Measurements from ENCODE around the gene LRRK1.

Gene LRRK1

GRCh38 chr15:101059381-101060341, 140.5 kb downstream of the LRRK1 start:
- no peak for TF ChIP-seq TAF1 (IDR thresholded peaks at IDR 0.05; ENCODE audit: low read depth)
- TF ChIP-seq, protein P1, sequence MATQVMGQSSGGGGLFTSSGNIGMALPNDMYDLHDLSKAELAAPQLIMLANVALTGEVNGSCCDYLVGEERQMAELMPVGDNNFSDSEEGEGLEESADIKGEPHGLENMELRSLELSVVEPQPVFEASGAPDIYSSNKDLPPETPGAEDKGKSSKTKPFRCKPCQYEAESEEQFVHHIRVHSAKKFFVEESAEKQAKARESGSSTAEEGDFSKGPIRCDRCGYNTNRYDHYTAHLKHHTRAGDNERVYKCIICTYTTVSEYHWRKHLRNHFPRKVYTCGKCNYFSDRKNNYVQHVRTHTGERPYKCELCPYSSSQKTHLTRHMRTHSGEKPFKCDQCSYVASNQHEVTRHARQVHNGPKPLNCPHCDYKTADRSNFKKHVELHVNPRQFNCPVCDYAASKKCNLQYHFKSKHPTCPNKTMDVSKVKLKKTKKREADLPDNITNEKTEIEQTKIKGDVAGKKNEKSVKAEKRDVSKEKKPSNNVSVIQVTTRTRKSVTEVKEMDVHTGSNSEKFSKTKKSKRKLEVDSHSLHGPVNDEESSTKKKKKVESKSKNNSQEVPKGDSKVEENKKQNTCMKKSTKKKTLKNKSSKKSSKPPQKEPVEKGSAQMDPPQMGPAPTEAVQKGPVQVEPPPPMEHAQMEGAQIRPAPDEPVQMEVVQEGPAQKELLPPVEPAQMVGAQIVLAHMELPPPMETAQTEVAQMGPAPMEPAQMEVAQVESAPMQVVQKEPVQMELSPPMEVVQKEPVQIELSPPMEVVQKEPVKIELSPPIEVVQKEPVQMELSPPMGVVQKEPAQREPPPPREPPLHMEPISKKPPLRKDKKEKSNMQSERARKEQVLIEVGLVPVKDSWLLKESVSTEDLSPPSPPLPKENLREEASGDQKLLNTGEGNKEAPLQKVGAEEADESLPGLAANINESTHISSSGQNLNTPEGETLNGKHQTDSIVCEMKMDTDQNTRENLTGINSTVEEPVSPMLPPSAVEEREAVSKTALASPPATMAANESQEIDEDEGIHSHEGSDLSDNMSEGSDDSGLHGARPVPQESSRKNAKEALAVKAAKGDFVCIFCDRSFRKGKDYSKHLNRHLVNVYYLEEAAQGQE (IDR thresholded peaks at IDR 0.05; ENCODE audit: low read depth), result 0 out of 2 replicates have a peak, but pooled peaks have one; percentile 1

GRCh38 chr15:101060576-101061551, 141.7 kb downstream of the LRRK1 start:
- TF ChIP-seq CREB1 (IDR thresholded peaks at IDR 0.05; ENCODE audit: low read depth) (no peak), FOXM1 (IDR thresholded peaks at IDR 0.05; ENCODE audit: borderline replicate concordance, low read depth) (no peak), CEBPB (IDR thresholded peaks at IDR 0.05) (no peak), TCF12 (IDR thresholded peaks at IDR 0.05; ENCODE audit: low read depth) (no peak), YY1 (IDR thresholded peaks at IDR 0.05; ENCODE audit: low read depth) (no peak), RAD21 (IDR thresholded peaks at IDR 0.05; ENCODE audit: low read depth) (no peak), EP300 (IDR thresholded peaks at IDR 0.05; ENCODE audit: borderline replicate concordance) (no peak), NFIC (IDR thresholded peaks at IDR 0.05) (no peak), ZBTB7A (IDR thresholded peaks at IDR 0.05; ENCODE audit: low read depth) (no peak), TAF1 (IDR thresholded peaks at IDR 0.05; ENCODE audit: low read depth) (no peak), EGR1 (IDR thresholded peaks at IDR 0.05) (no peak), TEAD4 (IDR thresholded peaks at IDR 0.05) (no peak)
- TF ChIP-seq, protein P2, sequence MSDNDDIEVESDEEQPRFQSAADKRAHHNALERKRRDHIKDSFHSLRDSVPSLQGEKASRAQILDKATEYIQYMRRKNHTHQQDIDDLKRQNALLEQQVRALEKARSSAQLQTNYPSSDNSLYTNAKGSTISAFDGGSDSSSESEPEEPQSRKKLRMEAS (IDR thresholded peaks at IDR 0.05), result no peak
- TF ChIP-seq, protein P1 (IDR thresholded peaks at IDR 0.05; ENCODE audit: low read depth), result no peak
- TF ChIP-seq, protein P3, sequence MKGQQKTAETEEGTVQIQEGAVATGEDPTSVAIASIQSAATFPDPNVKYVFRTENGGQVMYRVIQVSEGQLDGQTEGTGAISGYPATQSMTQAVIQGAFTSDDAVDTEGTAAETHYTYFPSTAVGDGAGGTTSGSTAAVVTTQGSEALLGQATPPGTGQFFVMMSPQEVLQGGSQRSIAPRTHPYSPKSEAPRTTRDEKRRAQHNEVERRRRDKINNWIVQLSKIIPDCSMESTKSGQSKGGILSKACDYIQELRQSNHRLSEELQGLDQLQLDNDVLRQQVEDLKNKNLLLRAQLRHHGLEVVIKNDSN (IDR thresholded peaks at IDR 0.05), result no peak

DNA sequence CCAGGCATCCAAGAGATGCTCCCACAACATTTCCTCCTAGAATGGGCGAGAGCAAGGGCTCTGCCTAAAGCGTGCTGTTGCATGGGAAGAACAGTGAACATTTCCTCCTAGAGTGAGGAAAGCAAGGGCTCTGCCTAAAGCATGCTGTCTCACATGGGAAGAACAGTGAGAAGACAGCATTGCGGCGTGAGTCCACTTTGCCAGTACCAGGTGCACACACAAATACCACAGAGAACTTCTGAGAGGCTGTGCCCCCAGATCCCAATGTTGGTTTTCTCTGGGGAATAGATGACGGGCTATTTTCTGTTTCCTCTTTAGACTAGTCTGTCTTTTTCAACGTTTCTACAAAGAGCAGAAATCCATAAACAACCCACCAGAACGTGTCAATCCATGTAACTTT, 142.9 kb downstream of the LRRK1 start:
- TF ChIP-seq FOXM1 (IDR thresholded peaks at IDR 0.05; ENCODE audit: borderline replicate concordance, low read depth) (no peak), TCF12 (IDR thresholded peaks at IDR 0.05; ENCODE audit: low read depth) (no peak), EP300 (IDR thresholded peaks at IDR 0.05; ENCODE audit: borderline replicate concordance) (no peak), CEBPB (IDR thresholded peaks at IDR 0.05) (no peak), NFIC (IDR thresholded peaks at IDR 0.05) (no peak), YY1 (IDR thresholded peaks at IDR 0.05; ENCODE audit: low read depth) (no peak), TAF1 (IDR thresholded peaks at IDR 0.05; ENCODE audit: low read depth) (no peak), CREB1 (IDR thresholded peaks at IDR 0.05; ENCODE audit: low read depth) (no peak), RAD21 (IDR thresholded peaks at IDR 0.05; ENCODE audit: low read depth) (no peak), TEAD4 (IDR thresholded peaks at IDR 0.05) (no peak), EGR1 (IDR thresholded peaks at IDR 0.05) (no peak)
- TF ChIP-seq, protein P3 (IDR thresholded peaks at IDR 0.05), result no peak
- TF ChIP-seq, protein P1 (IDR thresholded peaks at IDR 0.05; ENCODE audit: low read depth), result no peak
- TF ChIP-seq, protein P2 (IDR thresholded peaks at IDR 0.05), result no peak
